ENCODE results near the gene RANBP3.
"Not testable (repeated sequence)": the region's sequence is repeated elsewhere in the genome, so short reads cannot be mapped to it uniquely, and the experiment has no call there.

RANBP3 gene

GRCh38 chr19:5961969-5962945 lies 15.7 kb downstream of the RANBP3 start:
- H3K27ac ChIP-seq, result peak overlapping the region; percentile 29
- ChIA-PET CTCF (interaction anchor here (0.6 kb wide), 1 partner anchor 15 kb away, joined by 3 read pairs; no protein-coding TSS in a partner anchor), POLR2A (ENCODE audit: low non-redundant PET) (no interaction called here)
- TF ChIP-seq CTCF (conservative IDR thresholded peaks at IDR 0.05; ENCODE audit: low read depth), result no peak
- no peak for DNase-seq (ENCODE audit: low spot score)

- peak overlapping the region; percentile 29 for H3K27ac ChIP-seq
- CTCF ChIA-PET; DNase-seq (ENCODE audit: low spot score); POLR2A ChIA-PET (ENCODE audit: low non-redundant PET): not testable (repeated sequence)
Observed at GRCh38 chr19:5961641-5961968, 16.3 kb downstream of the RANBP3 start.

- H3K27ac ChIP-seq, result peak overlapping the region; percentile 29
- no peak for DNase-seq (ENCODE audit: low spot score)
- no peak for TF ChIP-seq CTCF (conservative IDR thresholded peaks at IDR 0.05; ENCODE audit: low read depth)
- POLR2A ChIA-PET (ENCODE audit: low non-redundant PET), result interaction anchor here (0.6 kb wide), 1 partner anchor 504 kb away, joined by 3 read pairs; the partner anchor contains the start of gene CRB3
- CTCF ChIA-PET, result interaction anchor here (0.8 to 1.0 kb wide), 2 partner anchors 8 to 9 kb away, joined by 3 read pairs; no protein-coding TSS in a partner anchor
Observed at GRCh38 chr19:5960005-5961001, 17.6 kb downstream of the RANBP3 start.

GRCh38 chr19:5959260-5960004 lies 18.5 kb downstream of the RANBP3 start:
- H3K27ac ChIP-seq, result no peak overlapping the region

GRCh38 chr19:5958851-5959122 lies 19.2 kb downstream of the RANBP3 start:
- no peak for TF ChIP-seq CTCF (conservative IDR thresholded peaks at IDR 0.05; ENCODE audit: low read depth)
- POLR2A ChIA-PET (ENCODE audit: low non-redundant PET), result no interaction called here
- H3K27ac ChIP-seq, result peak overlapping the region; percentile 12; the same call in 1 of the 2 replicates
- no peak for DNase-seq (ENCODE audit: low spot score)
- CTCF ChIA-PET, result no interaction called here

More at GRCh38 chr19:5959260-5960004, 18.5 kb downstream of the RANBP3 start:
- ChIA-PET CTCF (interaction anchor here (0.8 to 1.0 kb wide), 2 partner anchors 8 to 10 kb away, joined by 3 read pairs; no protein-coding TSS in a partner anchor), POLR2A (ENCODE audit: low non-redundant PET) (no interaction called here)
- DNase-seq (ENCODE audit: low spot score), result no peak
- TF ChIP-seq CTCF (conservative IDR thresholded peaks at IDR 0.05; ENCODE audit: low read depth), result no peak

- CTCF ChIA-PET, result no interaction called here
- DNase-seq (ENCODE audit: low spot score), result no peak
- H3K27ac ChIP-seq, result peak overlapping the region; percentile 12; the same call in 1 of the 2 replicates
- no peak for TF ChIP-seq CTCF (conservative IDR thresholded peaks at IDR 0.05; ENCODE audit: low read depth)
- POLR2A ChIA-PET (ENCODE audit: low non-redundant PET), result no interaction called here
Observed at GRCh38 chr19:5958074-5958850, 19.7 kb downstream of the RANBP3 start.
